Activated naive CD4-positive, alpha-beta T cell treated with anti-CD3 and anti-CD28 coated beads, Interleukin-2, amount 10 ng/mL, durations not matched to agents 7 days and 5 days (primary cell): Measurements from ENCODE around the gene ADAMTSL5.

Experiments
- CTCF ChIA-PET: fragments of 350-600 bp; sonication (Branson Sonifier 250); formaldehyde crosslinking; loops from one replicate; lab custom pipeline; 2021; ENCODE audit warnings: antibody characterized with exemption; lab: Charles Lee
- DNase-seq: peaks from one replicate; pipeline ENCODE4 v3.0.0-alpha.2; 2020
- H3K27ac Mint-ChIP-seq: one replicate; pipeline ENCODE4 v1.8.0; 2021; ENCODE audit warnings: mild to moderate bottlenecking, moderate library complexity, mixed read lengths
- H3K27me3 Mint-ChIP-seq: one replicate; pipeline ENCODE4 v1.8.0; 2021; ENCODE audit warnings: mild to moderate bottlenecking, mixed read lengths
- H3K36me3 Mint-ChIP-seq: one replicate; pipeline ENCODE4 v1.8.0; 2021; ENCODE audit warnings: mixed read lengths
- H3K4me1 Mint-ChIP-seq: one replicate; pipeline ENCODE4 v1.8.0; 2021; ENCODE audit warnings: mixed read lengths
- H3K4me3 Mint-ChIP-seq: one replicate; pipeline ENCODE4 v1.8.0; 2021; ENCODE audit warnings: mild to moderate bottlenecking, moderate library complexity, mixed read lengths
- H3K9me3 Mint-ChIP-seq: one replicate; pipeline ENCODE4 v1.8.0; 2021; ENCODE audit warnings: mixed read lengths

The ADAMTSL5 gene

GRCh38 chr19:1456121-1456900 lies 56.5 kb downstream of the ADAMTSL5 start:
- no peak for DNase-seq
- Mint-ChIP-seq H3K9me3 (no peaks in the 10 kb centered on the region), H3K4me1 (peaks cover 13% of the 10 kb centered on the region), H3K27me3 (peaks cover 88% of the 10 kb centered on the region), H3K36me3 (no peaks in the 10 kb centered on the region), H3K27ac (no peak overlapping the region), H3K4me3 (no peak overlapping the region)
- CTCF ChIA-PET = interaction anchor here (1.3 to 3.0 kb wide), 2 partner anchors 11 to 16 kb away, joined by 3 to 10 read pairs; no protein-coding TSS in a partner anchor

- no peaks in the 10 kb centered on the region for H3K9me3 Mint-ChIP-seq
- H3K36me3 Mint-ChIP-seq = no peaks in the 10 kb centered on the region
- no peak overlapping the region for H3K4me3 Mint-ChIP-seq
- H3K4me1 Mint-ChIP-seq = peaks cover 18% of the 10 kb centered on the region
- CTCF ChIA-PET = interaction anchor here (1.3 to 3.0 kb wide), 2 partner anchors 10 to 15 kb away, joined by 3 to 10 read pairs; no protein-coding TSS in a partner anchor
- peaks cover 95% of the 10 kb centered on the region for H3K27me3 Mint-ChIP-seq
- peak; percentile 73 for DNase-seq
- no peak overlapping the region for H3K27ac Mint-ChIP-seq
Measured at GRCh38 chr19:1455336-1456120, 57.3 kb downstream of the ADAMTSL5 start.
